HepG2 (cell line): ENCODE results near the gene METTL1. TPM values are rescaled to one million over a fixed set of nuclear protein-coding genes. Genes with fewer than 3 reads are reported as not detected.
A peak's percentile ranks its signal among the peaks of the same experiment; 100 is the strongest.

ENCODE experiments used
- ADNP ChIP-seq: sonication (generic); formaldehyde crosslinking; IDR thresholded peaks from 2 replicates; pipeline ENCODE4 v1.4.0; 2020; ENCODE audit warnings: missing genetic modification reagents
- MEIS2 ChIP-seq: sonication (generic); formaldehyde crosslinking; IDR thresholded peaks from 2 replicates; pipeline ENCODE4 v1.9.0; 2021; ENCODE audit warnings: mild to moderate bottlenecking, missing genetic modification reagents
- MXD4 ChIP-seq: IDR thresholded peaks from 2 replicates; pipeline ENCODE4 v1.6.1; 2016; ENCODE audit warnings: mild to moderate bottlenecking, missing biosample characterization, missing genetic modification reagents
- RBM22 ChIP-seq: fragments of 200-400 bp; formaldehyde crosslinking; optimal IDR thresholded peaks from 2 replicates; pipeline ENCODE3; 2017; ENCODE audit warnings: mild to moderate bottlenecking, low read length, moderate library complexity
- RXRA ChIP-seq: sonication (generic); formaldehyde crosslinking; IDR thresholded peaks from 2 replicates; pipeline ENCODE4 v1.5.1; 2020; ENCODE audit warnings: missing genetic modification reagents
- SMAD1 ChIP-seq: sonication (generic); formaldehyde crosslinking; IDR thresholded peaks from 2 replicates; pipeline ENCODE4 v1.4.0; 2020; ENCODE audit warnings: missing genetic modification reagents, low read depth, mild to moderate bottlenecking, borderline replicate concordance
- SOX13 ChIP-seq, 3 experiments: fragments of 450-650 bp in 1 of 3; sonication (generic) in 1 of 3; formaldehyde crosslinking in 1 of 3; IDR thresholded peaks in 2 of 3; conservative IDR thresholded peaks in 1 of 3; 2 replicates each; pipeline versions ENCODE4 v1.5.0 to v1.6.1; 2016 to 2020; ENCODE audit warnings: antibody characterized with exemption in 1 of 3, mild to moderate bottlenecking in 1 of 3, missing compliant biosample characterization in 1 of 3, missing genetic modification reagents in 1 of 3, moderate library complexity in 1 of 3
- polyA plus RNA-seq, 8 experiments: library from polyadenylated mRNA; depleted of rRNA in 3 of 8; stranded (reverse) in 7 of 8; unstranded in 1 of 8; fragments of >200 nt; fragmentation: Illumina TruSeq in 4 of 8; extraction: Trizol in 4 of 8; gene quantifications; 2 replicates each; pipeline versions ENCODE4 v1.2.1 to v1.2.3, GENCODE V29; 2011 to 2016; ENCODE audit warnings: low read depth in 4 of 8, missing spikeins in 1 of 8, mixed read lengths in 1 of 8; ENCODE audit not compliant: insufficient read depth in 1 of 8
- total RNA-seq, 5 experiments: library from RNA; depleted of rRNA; stranded (reverse); fragments of >200 nt; fragmentation: Illumina TruSeq; extraction: Trizol; gene quantifications; 2 replicates each; pipeline ENCODE4 v1.2.3, GENCODE V29; 2016; ENCODE audit warnings: low read depth in 1 of 5
- TF ChIP-seq, protein P1 (sequence below): sonication (generic); formaldehyde crosslinking; IDR thresholded peaks from 2 replicates; pipeline ENCODE4 v1.4.0; 2020; ENCODE audit warnings: mild to moderate bottlenecking, missing genetic modification reagents
- TF ChIP-seq, protein P2 (sequence below): IDR thresholded peaks from 2 replicates; pipeline ENCODE4 v1.6.1; 2016; ENCODE audit warnings: low read depth
- TF ChIP-seq, protein P3 (sequence below): sonication (generic); IDR thresholded peaks from 2 replicates; pipeline ENCODE4 v1.6.1; 2016; ENCODE audit warnings: low read depth, borderline replicate concordance
- TF ChIP-seq, protein P4 (sequence below): sonication (generic); formaldehyde crosslinking; IDR thresholded peaks from 2 replicates; pipeline ENCODE4 v1.5.0; 2020; ENCODE audit warnings: mild to moderate bottlenecking, missing genetic modification reagents, borderline replicate concordance
- TF ChIP-seq, protein P5 (sequence below): sonication (generic); formaldehyde crosslinking; IDR thresholded peaks from 2 replicates; pipeline ENCODE4 v1.4.0; 2020; ENCODE audit warnings: mild to moderate bottlenecking, missing genetic modification reagents
- TF ChIP-seq, protein P6 (sequence below): sonication (generic); formaldehyde crosslinking; IDR thresholded peaks from 2 replicates; pipeline ENCODE4 v1.4.0; 2020; ENCODE audit warnings: missing genetic modification reagents

METTL1 gene
- total and polyA plus RNA-seq, 2 of the 13 experiments (the other 11 are each of a cell fraction or from before 2014, with no cell fraction given): 34.7 to 36.9 TPM

DNA sequence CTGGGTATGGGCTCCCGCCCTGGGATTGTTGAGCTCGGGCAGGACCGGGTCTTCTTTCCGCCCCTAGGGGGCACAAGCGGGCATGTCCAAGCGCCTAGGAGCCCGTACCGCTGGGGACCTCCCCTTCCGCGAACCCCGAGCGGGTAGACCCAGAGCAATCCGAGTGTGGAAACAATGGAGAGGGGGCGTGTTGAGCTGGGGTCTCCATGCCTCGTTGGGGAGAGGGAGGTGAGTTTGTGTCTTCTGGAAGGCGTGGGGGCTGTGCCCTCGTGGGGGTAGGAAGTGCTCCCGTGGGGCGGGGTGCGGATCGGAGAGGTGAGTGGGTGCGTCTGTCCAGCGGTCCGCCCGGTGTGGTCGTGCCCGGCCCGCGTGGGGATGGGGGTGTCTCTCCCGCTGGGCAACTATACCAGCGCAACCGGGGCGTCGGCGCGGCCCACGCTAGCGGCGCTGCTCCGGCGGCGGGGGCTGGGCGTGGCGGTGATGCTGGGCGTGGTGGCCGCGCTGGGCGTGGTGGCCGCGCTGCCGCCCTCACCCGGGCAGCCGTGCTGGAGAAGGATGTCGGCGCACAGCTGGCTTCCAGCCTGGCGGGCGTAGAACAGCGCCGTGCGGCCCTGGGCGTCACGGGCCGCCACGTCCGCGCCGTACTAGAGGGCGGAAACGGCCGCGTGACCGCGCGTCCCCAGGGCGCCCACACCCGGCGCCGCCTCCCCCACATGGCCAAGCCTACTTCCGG lies 45.6 kb downstream of the METTL1 start (continued):
- TF ChIP-seq, protein P1, sequence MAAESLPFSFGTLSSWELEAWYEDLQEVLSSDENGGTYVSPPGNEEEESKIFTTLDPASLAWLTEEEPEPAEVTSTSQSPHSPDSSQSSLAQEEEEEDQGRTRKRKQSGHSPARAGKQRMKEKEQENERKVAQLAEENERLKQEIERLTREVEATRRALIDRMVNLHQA (CRISPR knock-in tag): no peak
- TF ChIP-seq MEIS2 (CRISPR knock-in tag) (peak; percentile 21; the same call in 1 of the 2 replicates), SMAD1 (CRISPR knock-in tag) (0 out of 2 replicates have a peak, but pooled peaks have one; percentile 25), RBM22 (no peak), ADNP (no peak), SOX13 (IDR thresholded peaks at IDR 0.05) (no peak), SOX13 (CRISPR knock-in tag; conservative IDR thresholded peaks at IDR 0.05 in 1 of 2, IDR thresholded peaks at IDR 0.05 in 1 of 2) (peak in 1 of 2 experiments; percentile 28; a peak in 1 of 4 replicates), RXRA (CRISPR knock-in tag) (peak; percentile 34; the same call in 1 of the 2 replicates), MXD4 (CRISPR knock-in tag) (peak; percentile 75; the same call in 1 of the 2 replicates)
- TF ChIP-seq, protein P2, sequence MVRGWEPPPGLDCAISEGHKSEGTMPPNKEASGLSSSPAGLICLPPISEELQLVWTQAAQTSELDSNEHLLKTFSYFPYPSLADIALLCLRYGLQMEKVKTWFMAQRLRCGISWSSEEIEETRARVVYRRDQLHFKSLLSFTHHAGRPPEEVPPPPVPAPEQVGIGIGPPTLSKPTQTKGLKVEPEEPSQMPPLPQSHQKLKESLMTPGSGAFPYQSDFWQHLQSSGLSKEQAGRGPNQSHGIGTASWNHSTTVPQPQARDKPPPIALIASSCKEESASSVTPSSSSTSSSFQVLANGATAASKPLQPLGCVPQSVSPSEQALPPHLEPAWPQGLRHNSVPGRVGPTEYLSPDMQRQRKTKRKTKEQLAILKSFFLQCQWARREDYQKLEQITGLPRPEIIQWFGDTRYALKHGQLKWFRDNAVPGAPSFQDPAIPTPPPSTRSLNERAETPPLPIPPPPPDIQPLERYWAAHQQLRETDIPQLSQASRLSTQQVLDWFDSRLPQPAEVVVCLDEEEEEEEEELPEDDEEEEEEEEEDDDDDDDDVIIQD (CRISPR knock-in tag): 0 out of 2 replicates have a peak, but pooled peaks have one; percentile 34
- TF ChIP-seq, protein P3, sequence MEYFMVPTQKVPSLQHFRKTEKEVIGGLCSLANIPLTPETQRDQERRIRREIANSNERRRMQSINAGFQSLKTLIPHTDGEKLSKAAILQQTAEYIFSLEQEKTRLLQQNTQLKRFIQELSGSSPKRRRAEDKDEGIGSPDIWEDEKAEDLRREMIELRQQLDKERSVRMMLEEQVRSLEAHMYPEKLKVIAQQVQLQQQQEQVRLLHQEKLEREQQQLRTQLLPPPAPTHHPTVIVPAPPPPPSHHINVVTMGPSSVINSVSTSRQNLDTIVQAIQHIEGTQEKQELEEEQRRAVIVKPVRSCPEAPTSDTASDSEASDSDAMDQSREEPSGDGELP: no peak
- TF ChIP-seq, protein P4, sequence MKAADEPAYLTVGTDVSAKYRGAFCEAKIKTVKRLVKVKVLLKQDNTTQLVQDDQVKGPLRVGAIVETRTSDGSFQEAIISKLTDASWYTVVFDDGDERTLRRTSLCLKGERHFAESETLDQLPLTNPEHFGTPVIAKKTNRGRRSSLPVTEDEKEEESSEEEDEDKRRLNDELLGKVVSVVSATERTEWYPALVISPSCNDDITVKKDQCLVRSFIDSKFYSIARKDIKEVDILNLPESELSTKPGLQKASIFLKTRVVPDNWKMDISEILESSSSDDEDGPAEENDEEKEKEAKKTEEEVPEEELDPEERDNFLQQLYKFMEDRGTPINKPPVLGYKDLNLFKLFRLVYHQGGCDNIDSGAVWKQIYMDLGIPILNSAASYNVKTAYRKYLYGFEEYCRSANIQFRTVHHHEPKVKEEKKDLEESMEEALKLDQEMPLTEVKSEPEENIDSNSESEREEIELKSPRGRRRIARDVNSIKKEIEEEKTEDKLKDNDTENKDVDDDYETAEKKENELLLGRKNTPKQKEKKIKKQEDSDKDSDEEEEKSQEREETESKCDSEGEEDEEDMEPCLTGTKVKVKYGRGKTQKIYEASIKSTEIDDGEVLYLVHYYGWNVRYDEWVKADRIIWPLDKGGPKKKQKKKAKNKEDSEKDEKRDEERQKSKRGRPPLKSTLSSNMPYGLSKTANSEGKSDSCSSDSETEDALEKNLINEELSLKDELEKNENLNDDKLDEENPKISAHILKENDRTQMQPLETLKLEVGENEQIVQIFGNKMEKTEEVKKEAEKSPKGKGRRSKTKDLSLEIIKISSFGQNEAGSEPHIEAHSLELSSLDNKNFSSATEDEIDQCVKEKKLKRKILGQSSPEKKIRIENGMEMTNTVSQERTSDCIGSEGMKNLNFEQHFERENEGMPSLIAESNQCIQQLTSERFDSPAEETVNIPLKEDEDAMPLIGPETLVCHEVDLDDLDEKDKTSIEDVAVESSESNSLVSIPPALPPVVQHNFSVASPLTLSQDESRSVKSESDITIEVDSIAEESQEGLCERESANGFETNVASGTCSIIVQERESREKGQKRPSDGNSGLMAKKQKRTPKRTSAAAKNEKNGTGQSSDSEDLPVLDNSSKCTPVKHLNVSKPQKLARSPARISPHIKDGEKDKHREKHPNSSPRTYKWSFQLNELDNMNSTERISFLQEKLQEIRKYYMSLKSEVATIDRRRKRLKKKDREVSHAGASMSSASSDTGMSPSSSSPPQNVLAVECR (CRISPR knock-in tag): no peak; the same call in 1 of the 2 replicates
- TF ChIP-seq, protein P5, sequence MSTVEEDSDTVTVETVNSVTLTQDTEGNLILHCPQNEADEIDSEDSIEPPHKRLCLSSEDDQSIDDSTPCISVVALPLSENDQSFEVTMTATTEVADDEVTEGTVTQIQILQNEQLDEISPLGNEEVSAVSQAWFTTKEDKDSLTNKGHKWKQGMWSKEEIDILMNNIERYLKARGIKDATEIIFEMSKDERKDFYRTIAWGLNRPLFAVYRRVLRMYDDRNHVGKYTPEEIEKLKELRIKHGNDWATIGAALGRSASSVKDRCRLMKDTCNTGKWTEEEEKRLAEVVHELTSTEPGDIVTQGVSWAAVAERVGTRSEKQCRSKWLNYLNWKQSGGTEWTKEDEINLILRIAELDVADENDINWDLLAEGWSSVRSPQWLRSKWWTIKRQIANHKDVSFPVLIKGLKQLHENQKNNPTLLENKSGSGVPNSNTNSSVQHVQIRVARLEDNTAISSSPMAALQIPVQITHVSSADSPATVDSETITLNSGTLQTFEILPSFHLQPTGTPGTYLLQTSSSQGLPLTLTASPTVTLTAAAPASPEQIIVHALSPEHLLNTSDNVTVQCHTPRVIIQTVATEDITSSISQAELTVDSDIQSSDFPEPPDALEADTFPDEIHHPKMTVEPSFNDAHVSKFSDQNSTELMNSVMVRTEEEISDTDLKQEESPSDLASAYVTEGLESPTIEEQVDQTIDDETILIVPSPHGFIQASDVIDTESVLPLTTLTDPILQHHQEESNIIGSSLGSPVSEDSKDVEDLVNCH (CRISPR knock-in tag): no peak
- TF ChIP-seq, protein P6, sequence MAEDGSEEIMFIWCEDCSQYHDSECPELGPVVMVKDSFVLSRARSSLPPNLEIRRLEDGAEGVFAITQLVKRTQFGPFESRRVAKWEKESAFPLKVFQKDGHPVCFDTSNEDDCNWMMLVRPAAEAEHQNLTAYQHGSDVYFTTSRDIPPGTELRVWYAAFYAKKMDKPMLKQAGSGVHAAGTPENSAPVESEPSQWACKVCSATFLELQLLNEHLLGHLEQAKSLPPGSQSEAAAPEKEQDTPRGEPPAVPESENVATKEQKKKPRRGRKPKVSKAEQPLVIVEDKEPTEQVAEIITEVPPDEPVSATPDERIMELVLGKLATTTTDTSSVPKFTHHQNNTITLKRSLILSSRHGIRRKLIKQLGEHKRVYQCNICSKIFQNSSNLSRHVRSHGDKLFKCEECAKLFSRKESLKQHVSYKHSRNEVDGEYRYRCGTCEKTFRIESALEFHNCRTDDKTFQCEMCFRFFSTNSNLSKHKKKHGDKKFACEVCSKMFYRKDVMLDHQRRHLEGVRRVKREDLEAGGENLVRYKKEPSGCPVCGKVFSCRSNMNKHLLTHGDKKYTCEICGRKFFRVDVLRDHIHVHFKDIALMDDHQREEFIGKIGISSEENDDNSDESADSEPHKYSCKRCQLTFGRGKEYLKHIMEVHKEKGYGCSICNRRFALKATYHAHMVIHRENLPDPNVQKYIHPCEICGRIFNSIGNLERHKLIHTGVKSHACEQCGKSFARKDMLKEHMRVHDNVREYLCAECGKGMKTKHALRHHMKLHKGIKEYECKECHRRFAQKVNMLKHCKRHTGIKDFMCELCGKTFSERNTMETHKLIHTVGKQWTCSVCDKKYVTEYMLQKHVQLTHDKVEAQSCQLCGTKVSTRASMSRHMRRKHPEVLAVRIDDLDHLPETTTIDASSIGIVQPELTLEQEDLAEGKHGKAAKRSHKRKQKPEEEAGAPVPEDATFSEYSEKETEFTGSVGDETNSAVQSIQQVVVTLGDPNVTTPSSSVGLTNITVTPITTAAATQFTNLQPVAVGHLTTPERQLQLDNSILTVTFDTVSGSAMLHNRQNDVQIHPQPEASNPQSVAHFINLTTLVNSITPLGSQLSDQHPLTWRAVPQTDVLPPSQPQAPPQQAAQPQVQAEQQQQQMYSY (CRISPR knock-in tag): 0 out of 2 replicates have a peak, but pooled peaks have one; percentile 38
